LNCaP clone FGC (cell line): ENCODE data around the gene HDAC4.

Experiments
- DNase-seq: peaks from one replicate; pipeline ENCODE4 v3.0.0-alpha.2; 2011; ENCODE audit warnings: low read depth
- H3K4me3 ChIP-seq: 2 replicates; pipeline ENCODE4 v1.5.1; 2011; ENCODE audit warnings: mild to moderate bottlenecking, low read depth, low read length, control low read depth
- CTCF ChIP-seq: IDR thresholded peaks from 2 replicates; pipeline ENCODE4 v1.5.1; 2012; ENCODE audit warnings: mild to moderate bottlenecking; ENCODE audit not compliant: control insufficient read depth, insufficient read depth; ENCODE audit errors: extremely low read depth

The HDAC4 gene

DNA sequence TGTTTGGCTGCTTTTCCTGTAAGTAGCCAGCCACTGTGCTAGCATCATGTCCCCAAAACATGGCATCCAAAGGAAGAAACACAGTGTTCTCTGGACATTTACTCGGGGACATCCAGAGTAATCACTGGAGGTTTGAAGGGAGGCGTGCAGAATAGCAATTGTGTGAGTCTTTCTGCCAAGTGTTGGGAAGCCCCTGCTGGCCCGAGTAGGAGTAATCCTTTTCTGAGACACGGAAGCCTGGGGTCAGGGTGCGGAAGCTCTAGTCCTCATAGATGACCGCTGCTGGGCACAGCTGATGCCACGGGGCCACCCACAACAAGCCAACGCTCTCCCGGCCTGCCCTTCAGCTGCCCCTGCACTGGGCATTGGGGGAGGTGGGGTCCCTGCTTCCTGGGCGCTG, 24.8 kb upstream of the HDAC4 start:
- no peak for DNase-seq
- no peak overlapping the region for H3K4me3 ChIP-seq
- TF ChIP-seq CTCF = no peak

- H3K4me3 ChIP-seq = no peak overlapping the region
- DNase-seq = no peak
- TF ChIP-seq CTCF = no peak
Measured at GRCh38 chr2:239424337-239425045, 23.7 kb upstream of the HDAC4 start.

DNA sequence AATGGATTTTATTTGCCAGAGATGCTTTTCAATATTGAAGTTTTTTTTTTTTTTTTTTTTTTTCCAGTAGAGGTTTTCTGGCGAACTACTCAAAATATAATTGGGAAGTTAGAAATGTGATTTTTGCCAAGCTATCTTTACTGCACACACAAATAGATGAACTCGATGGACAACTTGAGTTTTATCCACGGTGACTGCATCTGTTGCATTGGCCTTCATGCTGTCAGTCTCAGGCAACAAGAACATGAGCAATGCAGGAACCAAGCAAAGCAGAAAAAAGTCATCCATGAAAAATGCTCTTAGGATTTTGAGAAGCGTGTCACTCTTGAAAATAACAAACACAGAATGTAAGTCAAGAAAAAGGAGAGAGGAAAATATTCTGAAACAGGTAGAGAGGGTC, 22.7 kb upstream of the HDAC4 start:
- no peak for TF ChIP-seq CTCF
- DNase-seq = no peak
- H3K4me3 ChIP-seq = no peak overlapping the region

- no peak overlapping the region for H3K4me3 ChIP-seq
- DNase-seq = no peak
- no peak for TF ChIP-seq CTCF
Measured at GRCh38 chr2:239421851-239422250, 21.0 kb upstream of the HDAC4 start.

DNA sequence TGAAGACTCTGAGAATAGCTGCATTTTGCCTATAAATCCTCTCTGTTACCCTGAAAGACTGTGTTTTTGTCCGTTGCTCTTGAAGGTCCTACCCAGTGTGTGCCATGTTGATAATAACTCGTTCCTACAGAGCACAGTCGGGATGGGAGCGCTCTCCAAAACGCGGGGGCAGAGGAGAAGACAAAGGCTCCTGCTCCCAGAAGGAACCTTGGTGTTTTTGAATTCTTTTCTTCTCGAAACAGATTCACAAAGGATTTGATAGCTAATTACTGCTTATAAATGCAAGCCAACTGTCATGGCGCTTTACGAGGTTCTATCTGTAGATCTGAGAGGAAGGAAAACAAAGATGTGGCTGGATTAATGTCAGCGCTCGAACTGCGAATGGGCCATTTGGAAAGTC, 19.3 kb upstream of the HDAC4 start:
- H3K4me3 ChIP-seq = no peak overlapping the region
- no peak for DNase-seq
- TF ChIP-seq CTCF = no peak

DNA sequence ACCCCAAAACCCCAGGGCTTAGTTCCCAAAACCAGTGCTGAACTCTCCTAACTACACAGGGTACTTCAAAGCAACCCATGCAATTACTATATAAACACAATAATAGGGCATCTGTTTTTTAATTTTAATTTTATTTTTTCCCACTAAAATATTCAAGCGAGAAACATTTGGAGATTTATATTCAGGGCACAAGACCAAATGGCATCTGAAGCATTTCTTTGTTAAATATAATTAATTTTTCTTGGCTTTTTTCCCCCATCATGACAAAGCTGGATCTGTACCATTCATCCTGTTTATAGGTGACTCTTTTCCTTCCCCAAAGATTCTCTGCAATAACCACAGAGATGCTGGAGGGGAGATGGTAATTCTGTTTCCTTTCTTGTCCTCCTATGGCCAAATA, 18.1 kb upstream of the HDAC4 start:
- DNase-seq = no peak
- TF ChIP-seq CTCF = no peak
- no peak overlapping the region for H3K4me3 ChIP-seq

DNA sequence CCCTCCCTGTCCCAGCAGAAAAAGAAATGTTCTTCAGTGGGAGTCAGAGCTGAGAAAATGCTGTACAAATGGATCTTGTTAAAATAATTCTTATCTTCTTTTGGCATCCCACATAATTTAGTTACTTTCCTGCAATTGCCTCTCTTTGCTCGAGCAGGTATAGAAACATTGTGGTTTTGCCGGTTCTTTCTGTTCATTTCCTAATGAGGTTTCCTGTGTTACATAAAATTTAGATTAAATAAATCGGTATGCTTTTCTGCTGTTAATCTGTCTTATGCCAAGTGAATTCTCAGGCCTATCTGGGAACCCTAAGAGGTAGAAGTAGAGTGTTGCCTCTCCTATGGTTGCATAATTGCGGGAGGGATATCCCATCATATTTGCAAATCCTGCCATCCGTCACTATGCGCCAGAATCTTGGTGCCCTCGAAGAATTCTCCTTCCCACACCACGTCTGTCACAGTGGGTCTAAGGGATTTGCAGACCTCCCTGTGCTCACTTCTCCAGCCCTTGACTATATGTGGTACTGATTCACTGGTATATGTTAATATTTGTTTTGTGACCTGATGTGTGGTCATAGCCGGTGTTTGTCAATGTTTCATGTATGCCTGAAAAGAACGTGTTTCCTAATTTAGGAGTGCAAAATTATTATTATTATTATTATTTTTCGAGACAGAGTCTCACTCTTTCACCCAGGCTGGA, 12.2 kb upstream of the HDAC4 start:
- TF ChIP-seq CTCF = no peak
- no peak overlapping the region for H3K4me3 ChIP-seq
- no peak for DNase-seq
